GM18858 (cell line): ENCODE results near the gene DZIP1.

Experiments
- ATAC-seq: cut with Tn5 transposase; IDR thresholded peaks from one replicate; pipeline ENCODE4 v1.9.1; 2021; ENCODE audit not compliant: unreplicated experiment

The DZIP1 gene

GRCh38 chr13:95552539-95553441 is 91.7 kb downstream of the DZIP1 start, which contains the start of gene CLDN10:
Gene CLDN10 (plus strand): TSS chr13:95552720. CDS start chr13:95552754, 34 bp downstream.
- ATAC-seq = no peak

GRCh38 chr13:95552208-95552538 is 92.3 kb downstream of the DZIP1 start:
- ATAC-seq = no peak

- ATAC-seq = no peak
Measured at GRCh38 chr13:95547531-95548167, 96.9 kb downstream of the DZIP1 start.

DNA sequence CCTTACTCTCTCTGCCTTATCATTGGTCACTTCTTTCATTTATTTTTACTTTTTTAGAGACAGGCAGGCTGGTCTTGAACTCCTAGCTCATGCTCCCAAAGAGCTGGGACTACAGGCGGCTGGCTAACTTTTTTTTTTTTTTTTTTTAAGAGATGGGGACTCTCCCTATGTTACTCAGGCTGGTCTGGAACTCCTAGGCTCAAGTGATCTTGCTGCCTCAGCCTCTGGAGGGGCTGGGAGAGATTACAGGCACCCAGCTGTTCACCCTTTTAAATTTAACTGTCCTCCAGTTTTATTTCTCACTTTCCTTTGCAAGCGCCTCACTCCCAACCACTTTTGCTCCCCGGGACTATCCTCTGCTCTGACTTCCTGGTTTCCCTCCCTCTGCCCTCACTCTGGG is 97.6 kb downstream of the DZIP1 start:
- no peak for ATAC-seq

DNA sequence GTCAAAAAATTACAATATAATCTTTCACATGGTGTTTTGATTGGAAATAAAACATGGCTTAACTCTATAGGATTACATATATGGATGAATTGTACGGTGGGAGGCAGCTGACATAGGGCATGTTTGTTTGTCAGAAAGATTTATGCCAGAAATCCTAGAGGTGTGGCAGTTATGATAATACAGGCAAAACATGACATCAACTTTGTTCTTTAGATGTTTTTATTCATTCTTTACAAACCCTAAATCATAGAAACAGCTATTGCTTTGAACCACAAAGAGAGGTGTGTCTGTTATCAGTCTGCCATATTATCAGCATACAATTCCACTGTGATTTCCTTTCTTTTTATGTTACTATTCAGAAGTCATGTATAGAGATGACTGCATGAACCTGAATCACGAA is 100.2 kb downstream of the DZIP1 start:
- no peak for ATAC-seq

DNA sequence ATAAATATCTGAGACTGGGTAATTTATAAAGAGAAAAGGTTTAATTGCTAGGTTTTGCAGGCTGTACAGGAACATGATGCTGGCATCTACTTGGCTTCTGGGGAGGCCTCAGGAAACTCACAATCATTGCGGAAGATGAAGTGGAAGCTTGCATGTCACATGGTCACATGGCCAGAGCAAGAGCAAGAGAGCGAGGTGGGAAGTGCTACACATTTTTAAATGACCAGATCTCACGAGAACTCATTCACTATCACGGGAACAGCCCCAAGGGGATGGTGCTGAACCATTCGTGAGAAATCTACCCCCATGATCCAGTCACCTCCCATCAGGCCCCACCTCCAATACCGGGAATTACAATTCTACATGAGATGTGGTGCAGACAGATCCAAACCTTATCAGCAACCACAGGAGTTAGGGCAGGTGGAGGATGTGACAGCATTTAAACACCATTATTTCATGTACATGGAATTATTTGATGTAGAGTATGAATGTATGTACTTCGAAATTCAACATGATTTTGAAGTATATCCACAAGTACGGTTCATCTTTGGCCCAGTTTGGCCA is 102.5 kb downstream of the DZIP1 start:
- no peak for ATAC-seq

- no peak for ATAC-seq
Measured at GRCh38 chr13:95541308-95541707, 103.2 kb downstream of the DZIP1 start.

GRCh38 chr13:95540888-95541287 is 103.6 kb downstream of the DZIP1 start:
- ATAC-seq = no peak

GRCh38 chr13:95536632-95537241 is 107.8 kb downstream of the DZIP1 start:
- no peak for ATAC-seq

- ATAC-seq = peak; percentile 49
Measured at GRCh38 chr13:95535243-95535642, 109.3 kb downstream of the DZIP1 start.

DNA sequence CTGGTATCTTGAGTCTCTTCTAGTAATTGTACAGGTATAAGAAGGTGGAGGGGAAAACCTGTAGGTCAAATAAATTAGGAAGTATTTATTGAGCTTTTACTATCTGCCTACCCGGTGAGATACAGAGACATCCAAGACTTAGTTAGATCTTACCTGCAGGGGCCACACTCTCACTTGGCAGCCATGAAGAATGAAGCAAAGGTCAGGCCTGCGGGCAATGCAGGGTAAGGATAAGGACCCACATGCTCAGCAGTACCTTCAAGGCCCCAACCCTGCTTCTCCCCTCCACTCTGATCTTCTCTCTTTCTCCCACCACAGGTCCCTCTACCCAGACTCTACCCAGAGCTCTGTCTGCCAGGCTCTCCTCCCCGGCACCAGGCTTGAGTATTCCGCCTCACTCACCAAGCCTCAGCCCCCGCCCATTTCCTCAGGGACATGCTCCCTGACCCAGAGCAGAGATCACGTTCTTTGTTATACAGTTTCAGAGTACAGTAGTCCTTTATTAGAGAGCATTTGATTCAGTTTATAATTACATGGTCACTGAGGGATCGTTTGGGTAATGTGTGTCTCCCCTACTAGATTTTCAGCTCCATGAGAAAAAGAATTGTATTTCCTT is 110.9 kb downstream of the DZIP1 start:
- no peak for ATAC-seq

DNA sequence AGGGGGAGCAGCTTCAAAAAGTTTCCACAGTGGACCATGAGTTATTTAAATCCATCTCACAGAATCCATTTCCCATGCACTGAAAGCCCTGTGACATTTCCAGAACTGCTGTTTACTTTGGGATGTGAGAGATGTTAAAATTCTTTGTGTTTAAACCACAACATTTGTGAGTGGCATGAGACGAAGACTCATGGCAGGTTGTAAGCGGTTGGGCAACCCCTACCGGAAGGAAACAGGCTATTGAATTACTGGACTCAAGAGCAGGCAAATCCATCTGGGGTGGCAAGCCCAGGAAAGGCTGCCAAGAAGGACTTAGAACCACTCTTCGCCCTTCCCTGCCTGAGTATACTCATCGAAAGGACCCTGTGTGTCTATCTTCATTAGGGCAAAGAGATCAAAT is 114.3 kb downstream of the DZIP1 start:
- no peak for ATAC-seq
